Neural progenitor cell (in vitro differentiated cells): ENCODE measurements around the gene QRFP. TPM values are rescaled to one million over a fixed set of nuclear protein-coding genes. Genes with fewer than 3 reads are reported as not detected.

ENCODE experiments used
- DNase-seq: peaks from one replicate; pipeline ENCODE4 v3.0.0-alpha.2; 2016; ENCODE audit warnings: low spot score
- H2AFZ ChIP-seq: fragments of 200-600 bp; sonication (generic); replicated peaks from 2 replicates; pipeline ENCODE4 v1.6.1; 2016; ENCODE audit warnings: antibody characterized with exemption
- H3F3A ChIP-seq: fragments of 200-600 bp; sonication (generic); 2 replicates; pipeline ENCODE4 v1.6.1; 2016; ENCODE audit warnings: antibody characterized with exemption, low read depth
- H3K27ac ChIP-seq: fragments of 200-600 bp; sonication (generic); 2 replicates; pipeline ENCODE4 v1.5.1; 2016; ENCODE audit warnings: mild to moderate bottlenecking
- H3K27me3 ChIP-seq: fragments of 200-600 bp; sonication (generic); 2 replicates; pipeline ENCODE4 v1.6.1; 2016; ENCODE audit warnings: mild to moderate bottlenecking, moderate library complexity
- H3K36me3 ChIP-seq: fragments of 200-600 bp; sonication (generic); 2 replicates; pipeline ENCODE4 v1.5.1; 2016
- H3K4me1 ChIP-seq: fragments of 200-600 bp; sonication (generic); 2 replicates; pipeline ENCODE4 v1.6.1; 2016; ENCODE audit warnings: mixed run types
- H3K4me2 ChIP-seq: fragments of 200-600 bp; sonication (generic); 2 replicates; pipeline ENCODE4 v1.6.1; 2016
- H3K4me3 ChIP-seq: fragments of 200-600 bp; sonication (generic); 2 replicates; pipeline ENCODE4 v1.5.1; 2016
- H3K79me2 ChIP-seq: fragments of 200-600 bp; sonication (generic); 2 replicates; pipeline ENCODE4 v1.6.1; 2016; ENCODE audit warnings: low read depth
- H3K9ac ChIP-seq: fragments of 200-600 bp; sonication (generic); 2 replicates; pipeline ENCODE4 v1.6.1; 2016
- H3K9me3 ChIP-seq: fragments of 200-600 bp; sonication (generic); 2 replicates; pipeline ENCODE4 v1.5.1; 2016; ENCODE audit warnings: low read depth
- H4K20me1 ChIP-seq: fragments of 200-600 bp; sonication (generic); 2 replicates; pipeline ENCODE4 v1.6.1; 2016; ENCODE audit warnings: low read depth
- H3K27ac Mint-ChIP-seq: 3 replicates; pipeline ENCODE4 v1.8.0; 2021; ENCODE audit warnings: mixed read lengths
- H3K27me3 Mint-ChIP-seq: 2 replicates; pipeline ENCODE4 v1.8.0; 2022; ENCODE audit warnings: low read depth, mild to moderate bottlenecking, inconsistent platforms, moderate library complexity, mixed read lengths; ENCODE audit not compliant: insufficient read depth
- H3K36me3 Mint-ChIP-seq: 3 replicates; pipeline ENCODE4 v1.8.0; 2021; ENCODE audit warnings: mixed read lengths
- H3K4me1 Mint-ChIP-seq: 3 replicates; pipeline ENCODE4 v1.8.0; 2021; ENCODE audit warnings: mixed read lengths
- H3K4me3 Mint-ChIP-seq: 3 replicates; pipeline ENCODE4 v1.8.0; 2021; ENCODE audit warnings: mild to moderate bottlenecking, moderate library complexity, mixed read lengths
- H3K9me3 Mint-ChIP-seq: 3 replicates; pipeline ENCODE4 v1.8.0; 2020; ENCODE audit warnings: mixed read lengths
- EZH2 ChIP-seq: fragments of 200-600 bp; sonication (generic); IDR thresholded peaks from 2 replicates; pipeline ENCODE4 v1.6.1; 2017; ENCODE audit warnings: antibody characterized with exemption, mild to moderate bottlenecking, moderate library complexity
- EZH2phosphoT487 ChIP-seq: fragments of 200-600 bp; sonication (generic); IDR thresholded peaks from 2 replicates; pipeline ENCODE4 v1.6.1; 2017; ENCODE audit warnings: antibody characterized with exemption
- total RNA-seq: library from RNA; depleted of rRNA; stranded (reverse); fragments of >200 nt; gene quantifications from 2 replicates; pipeline ENCODE4 v1.2.3, GENCODE V29; 2015; ENCODE audit warnings: low replicate concordance
- TF ChIP-seq, protein P1 (sequence below): fragments of 200-600 bp; sonication (generic); IDR thresholded peaks from 2 replicates; pipeline ENCODE4 v1.5.1; 2017; ENCODE audit warnings: antibody characterized with exemption, mild to moderate bottlenecking

The QRFP gene
- total RNA-seq, 1 donor from 2014 or later: not detected

DNA sequence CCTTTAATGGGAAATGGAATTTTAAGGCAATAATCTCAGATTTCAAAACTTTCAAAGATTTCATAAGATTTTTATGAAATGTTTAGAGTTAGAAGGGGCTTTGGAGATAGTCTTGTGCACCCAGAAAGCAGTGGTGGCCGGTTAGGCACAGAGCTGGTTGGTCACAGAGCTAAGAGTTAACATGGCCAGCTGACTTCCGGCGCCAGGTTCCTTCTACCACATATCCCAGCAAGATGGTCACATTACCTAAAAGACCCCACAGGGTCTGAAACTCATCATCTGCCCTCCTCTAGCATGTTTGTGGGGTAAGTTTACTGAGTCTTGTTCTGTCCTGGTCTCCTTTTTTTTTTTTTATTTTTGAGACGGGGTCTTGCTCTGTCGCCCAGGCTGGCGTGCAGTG, 19.3 kb downstream of the QRFP start:
- H3K27ac ChIP-seq: no peak overlapping the region
- H2AFZ ChIP-seq: no peak overlapping the region
- no peak overlapping the region for H3K4me3 ChIP-seq
- H3K36me3 Mint-ChIP-seq: peaks cover 52% of the 10 kb centered on the region
- H3K27me3 ChIP-seq: no peaks in the 10 kb centered on the region
- H3F3A ChIP-seq: no peaks in the 10 kb centered on the region
- H3K27ac Mint-ChIP-seq: no peak overlapping the region
- no peak overlapping the region for H3K4me3 Mint-ChIP-seq
- H3K36me3 ChIP-seq: peaks cover 6% of the 10 kb centered on the region
- no peaks in the 10 kb centered on the region for H3K9me3 ChIP-seq
- H3K79me2 ChIP-seq: no peaks in the 10 kb centered on the region
- H3K4me1 Mint-ChIP-seq: peaks cover 9% of the 10 kb centered on the region
- no peak overlapping the region for H3K4me2 ChIP-seq
- DNase-seq: no peak
- H3K9me3 Mint-ChIP-seq: no peaks in the 10 kb centered on the region
- H3K9ac ChIP-seq: no peak overlapping the region
- H4K20me1 ChIP-seq: peaks cover 17% of the 10 kb centered on the region
- TF ChIP-seq, protein P1, sequence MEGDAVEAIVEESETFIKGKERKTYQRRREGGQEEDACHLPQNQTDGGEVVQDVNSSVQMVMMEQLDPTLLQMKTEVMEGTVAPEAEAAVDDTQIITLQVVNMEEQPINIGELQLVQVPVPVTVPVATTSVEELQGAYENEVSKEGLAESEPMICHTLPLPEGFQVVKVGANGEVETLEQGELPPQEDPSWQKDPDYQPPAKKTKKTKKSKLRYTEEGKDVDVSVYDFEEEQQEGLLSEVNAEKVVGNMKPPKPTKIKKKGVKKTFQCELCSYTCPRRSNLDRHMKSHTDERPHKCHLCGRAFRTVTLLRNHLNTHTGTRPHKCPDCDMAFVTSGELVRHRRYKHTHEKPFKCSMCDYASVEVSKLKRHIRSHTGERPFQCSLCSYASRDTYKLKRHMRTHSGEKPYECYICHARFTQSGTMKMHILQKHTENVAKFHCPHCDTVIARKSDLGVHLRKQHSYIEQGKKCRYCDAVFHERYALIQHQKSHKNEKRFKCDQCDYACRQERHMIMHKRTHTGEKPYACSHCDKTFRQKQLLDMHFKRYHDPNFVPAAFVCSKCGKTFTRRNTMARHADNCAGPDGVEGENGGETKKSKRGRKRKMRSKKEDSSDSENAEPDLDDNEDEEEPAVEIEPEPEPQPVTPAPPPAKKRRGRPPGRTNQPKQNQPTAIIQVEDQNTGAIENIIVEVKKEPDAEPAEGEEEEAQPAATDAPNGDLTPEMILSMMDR: no peak
- TF ChIP-seq EZH2 (no peak), EZH2phosphoT487 (no peak)
- no peaks in the 10 kb centered on the region for H3K4me1 ChIP-seq
- H3K27me3 Mint-ChIP-seq: peaks cover 5% of the 10 kb centered on the region

DNA sequence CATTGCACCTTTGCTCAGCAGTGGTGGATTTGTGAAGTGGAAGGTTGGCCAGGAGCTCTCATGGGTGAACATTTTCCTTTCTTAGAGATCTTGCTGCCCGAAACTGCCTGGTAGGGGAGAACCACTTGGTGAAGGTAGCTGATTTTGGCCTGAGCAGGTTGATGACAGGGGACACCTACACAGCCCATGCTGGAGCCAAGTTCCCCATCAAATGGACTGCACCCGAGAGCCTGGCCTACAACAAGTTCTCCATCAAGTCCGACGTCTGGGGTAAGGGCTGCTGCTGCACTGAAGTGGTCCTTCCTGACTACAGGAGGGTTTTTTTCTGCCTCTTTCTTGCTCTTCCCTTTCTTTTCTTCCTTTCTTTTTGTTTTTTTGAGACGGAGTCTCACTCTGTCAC, 21.8 kb downstream of the QRFP start:
- Histone ChIP-seq H3F3A (peaks cover 5% of the 10 kb centered on the region), H3K79me2 (peaks cover 12% of the 10 kb centered on the region), H3K4me3 (no peak overlapping the region), H3K36me3 (peaks cover 6% of the 10 kb centered on the region), H4K20me1 (peaks cover 39% of the 10 kb centered on the region), H3K27me3 (no peaks in the 10 kb centered on the region), H3K27ac (no peak overlapping the region), H3K9ac (no peak overlapping the region), H3K9me3 (no peaks in the 10 kb centered on the region), H2AFZ (no peak overlapping the region), H3K4me2 (no peak overlapping the region), H3K4me1 (peaks cover 6% of the 10 kb centered on the region)
- no peak overlapping the region for H3K27ac Mint-ChIP-seq
- H3K9me3 Mint-ChIP-seq: no peaks in the 10 kb centered on the region
- peaks cover 32% of the 10 kb centered on the region for H3K4me1 Mint-ChIP-seq
- TF ChIP-seq EZH2phosphoT487: no peak
- TF ChIP-seq EZH2: no peak
- TF ChIP-seq, protein P1: no peak
- peaks cover 47% of the 10 kb centered on the region for H3K36me3 Mint-ChIP-seq
- peaks cover 5% of the 10 kb centered on the region for H3K27me3 Mint-ChIP-seq
- no peak overlapping the region for H3K4me3 Mint-ChIP-seq
- no peak for DNase-seq

DNA sequence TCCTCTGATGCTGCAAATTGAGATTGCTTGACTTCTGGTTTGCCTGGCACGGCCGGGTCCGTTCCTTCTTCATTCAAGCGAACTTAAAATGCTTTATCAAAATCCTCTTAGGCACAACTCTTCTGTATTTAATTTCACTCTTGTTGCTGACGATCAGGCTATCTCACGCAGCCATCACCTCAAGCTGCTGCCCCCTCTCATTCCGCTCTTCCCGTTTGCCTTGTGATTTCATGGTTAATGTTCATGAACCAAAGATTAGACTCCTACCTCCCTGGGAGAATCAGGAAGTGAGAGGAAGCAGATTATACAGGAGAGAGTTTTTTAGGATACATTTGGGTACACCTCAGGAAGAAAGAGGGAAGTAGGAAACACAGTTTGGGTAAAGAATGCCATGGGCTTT, 22.6 kb downstream of the QRFP start:
- Histone ChIP-seq H3K79me2 (peaks cover 21% of the 10 kb centered on the region), H3F3A (peaks cover 5% of the 10 kb centered on the region), H3K4me3 (no peak overlapping the region), H3K27me3 (no peaks in the 10 kb centered on the region), H3K27ac (no peak overlapping the region), H3K36me3 (peaks cover under 1% of the 10 kb centered on the region), H4K20me1 (peaks cover 47% of the 10 kb centered on the region), H3K4me2 (no peak overlapping the region), H2AFZ (no peak overlapping the region), H3K9ac (no peak overlapping the region), H3K4me1 (peaks cover 6% of the 10 kb centered on the region), H3K9me3 (no peaks in the 10 kb centered on the region)
- Mint-ChIP-seq H3K9me3 (no peaks in the 10 kb centered on the region), H3K36me3 (peaks cover 42% of the 10 kb centered on the region), H3K27me3 (peaks cover 5% of the 10 kb centered on the region), H3K4me3 (no peak overlapping the region), H3K4me1 (peaks cover 32% of the 10 kb centered on the region), H3K27ac (no peak overlapping the region)
- TF ChIP-seq EZH2phosphoT487 (no peak), EZH2 (no peak)
- DNase-seq: no peak

DNA sequence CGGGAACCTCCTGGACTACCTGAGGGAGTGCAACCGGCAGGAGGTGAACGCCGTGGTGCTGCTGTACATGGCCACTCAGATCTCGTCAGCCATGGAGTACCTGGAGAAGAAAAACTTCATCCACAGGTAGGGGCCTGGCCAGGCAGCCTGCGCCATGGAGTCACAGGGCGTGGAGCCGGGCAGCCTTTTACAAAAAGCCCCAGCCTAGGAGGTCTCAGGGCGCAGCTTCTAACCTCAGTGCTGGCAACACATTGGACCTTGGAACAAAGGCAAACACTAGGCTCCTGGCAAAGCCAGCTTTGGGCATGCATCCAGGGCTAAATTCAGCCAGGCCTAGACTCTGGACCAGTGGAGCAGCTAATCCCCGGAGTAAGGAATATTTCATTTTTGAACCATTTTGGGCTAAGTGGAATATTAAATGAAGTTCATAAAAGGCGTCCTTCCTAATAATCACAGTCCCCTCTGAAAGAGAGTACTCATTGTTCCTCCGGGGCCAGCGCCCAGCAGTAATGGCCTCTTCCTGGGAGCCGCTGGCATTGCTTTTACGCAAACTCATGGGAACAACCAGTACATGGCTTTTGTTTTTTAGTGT, 23.6 kb downstream of the QRFP start:
- Histone ChIP-seq H3K4me2 (no peak overlapping the region), H3K27me3 (no peaks in the 10 kb centered on the region), H3K4me1 (peaks cover 6% of the 10 kb centered on the region), H3K27ac (no peak overlapping the region), H3K4me3 (no peak overlapping the region), H3F3A (peaks cover 5% of the 10 kb centered on the region), H4K20me1 (peaks cover 55% of the 10 kb centered on the region), H3K9me3 (no peaks in the 10 kb centered on the region), H3K79me2 (peaks cover 30% of the 10 kb centered on the region), H3K36me3 (no peaks in the 10 kb centered on the region), H3K9ac (no peak overlapping the region), H2AFZ (no peak overlapping the region)
- TF ChIP-seq, protein P1: no peak
- Mint-ChIP-seq H3K9me3 (no peaks in the 10 kb centered on the region), H3K4me1 (peaks cover 34% of the 10 kb centered on the region), H3K4me3 (no peak overlapping the region), H3K27me3 (peaks cover 5% of the 10 kb centered on the region), H3K27ac (no peak overlapping the region), H3K36me3 (peaks cover 43% of the 10 kb centered on the region)
- DNase-seq: no peak
